RWPE1 (cell line): ENCODE measurements around the gene CTRB2.

Experiments used
- CTCF ChIA-PET: fragments of 350-600 bp; sonication (Branson Sonifier 250); formaldehyde crosslinking; extraction: SDS; loops from one replicate; lab custom pipeline; 2021; lab: Yijun Ruan, JAX
- POLR2A ChIA-PET: fragments of 400-600 bp; formaldehyde crosslinking; extraction: SDS; loops from one replicate; lab custom pipeline; 2020; ENCODE audit warnings: antibody characterized with exemption; ENCODE audit not compliant: low non-redundant PET; lab: Yijun Ruan, JAX
- DNase-seq: peaks from one replicate; pipeline ENCODE4 v3.0.0; 2012; ENCODE audit warnings: low spot score
- H3K27ac ChIP-seq: fragments of 450-650 bp; 2 replicates; pipeline ENCODE4 v1.5.1; 2017
- CTCF ChIP-seq: fragments of 450-650 bp; conservative IDR thresholded peaks from 2 replicates; pipeline ENCODE4 v1.5.1; 2017; ENCODE audit warnings: low read depth, mild to moderate bottlenecking

CTRB2 gene

GRCh38 chr16:75203096-75203495 is 3.9 kb downstream of the CTRB2 start:
- ChIA-PET CTCF (interaction anchor here (1.2 kb wide), 1 partner anchor 182 kb away, joined by 3 read pairs; no protein-coding TSS in a partner anchor), POLR2A (no interaction called here)
- no peak for TF ChIP-seq CTCF
- no peak overlapping the region for H3K27ac ChIP-seq
- DNase-seq, result no peak

- CTCF ChIA-PET, result interaction anchor here (0.6 to 1.2 kb wide), 3 partner anchors 183 to 441 kb away, joined by 3 to 8 read pairs (median 4); no protein-coding TSS in a partner anchor
- TF ChIP-seq CTCF, result no peak
- POLR2A ChIA-PET, result no interaction called here
- no peak overlapping the region for H3K27ac ChIP-seq
- no peak for DNase-seq
Observed at GRCh38 chr16:75202069-75202590, 4.8 kb downstream of the CTRB2 start.

DNA sequence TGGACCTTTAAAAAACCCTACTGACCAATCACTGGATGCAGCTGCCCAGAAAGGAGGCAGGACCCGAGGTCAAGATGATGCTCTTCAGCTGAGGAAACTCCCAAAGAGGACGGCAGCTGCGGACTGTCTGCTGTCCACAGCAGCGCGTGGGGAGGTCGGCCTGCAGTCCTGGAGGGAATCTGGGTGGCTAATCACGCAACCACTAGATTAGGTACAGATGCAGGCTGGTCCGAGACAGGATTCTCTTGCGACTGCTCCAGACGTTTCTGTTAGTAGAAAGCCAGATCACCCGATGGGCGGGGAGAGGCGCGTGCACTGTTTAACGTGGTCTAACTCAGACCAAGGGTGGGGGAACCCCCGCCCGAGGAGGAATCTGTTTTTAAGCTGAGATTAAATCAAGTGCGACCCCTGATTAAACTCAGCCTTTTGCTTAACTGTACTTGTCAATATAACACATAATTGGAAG is 8.8 kb downstream of the CTRB2 start:
- no peak for DNase-seq
- H3K27ac ChIP-seq, result no peak overlapping the region
- no peak for TF ChIP-seq CTCF
- CTCF ChIA-PET, result interaction anchor here (0.6 to 1.2 kb wide), 5 partner anchors 29 to 553 kb away, joined by 3 to 7 read pairs (median 6); no protein-coding TSS in a partner anchor
- POLR2A ChIA-PET, result no interaction called here

DNA sequence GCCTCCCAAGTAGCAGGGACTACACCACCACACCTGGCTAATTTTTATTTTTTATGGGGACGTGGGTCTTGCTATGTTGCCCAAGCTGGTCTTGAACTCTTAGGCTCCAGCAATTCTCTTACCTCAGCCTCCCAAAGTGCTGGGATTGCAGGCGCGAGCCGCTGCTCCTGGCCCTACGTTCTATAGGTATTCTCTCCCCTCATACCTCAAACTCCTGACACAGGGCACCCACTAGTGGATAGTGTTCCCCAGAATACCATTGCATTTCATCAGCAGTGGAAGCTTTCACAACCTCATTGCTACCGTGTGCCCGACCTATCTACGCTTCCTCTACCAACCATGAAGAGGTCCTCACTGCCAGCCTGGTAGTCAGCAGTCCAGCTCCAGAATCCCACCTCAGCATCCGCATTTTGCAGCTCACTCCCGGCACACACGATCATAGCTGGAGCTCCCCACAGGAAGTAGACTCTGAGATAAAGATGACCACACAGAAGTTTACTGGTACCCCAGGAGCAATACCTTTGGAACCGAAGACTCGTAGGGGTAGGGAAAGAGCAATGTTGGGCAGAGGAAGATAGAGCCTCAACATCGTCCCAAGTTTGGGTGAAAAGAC is 9.3 kb downstream of the CTRB2 start:
- POLR2A ChIA-PET, result no interaction called here
- CTCF ChIA-PET, result interaction anchor here (0.6 to 1.2 kb wide), 3 partner anchors 209 to 554 kb away, joined by 3 to 4 read pairs (median 3); no protein-coding TSS in a partner anchor
- no peak for DNase-seq
- H3K27ac ChIP-seq, result no peak overlapping the region
- TF ChIP-seq CTCF, result no peak

GRCh38 chr16:75196836-75197235 is 10.1 kb downstream of the CTRB2 start:
- CTCF ChIA-PET, result interaction anchor here (0.6 to 0.7 kb wide), 2 partner anchors 209 to 334 kb away, joined by 3 read pairs; no protein-coding TSS in a partner anchor
- no peak for TF ChIP-seq CTCF
- POLR2A ChIA-PET, result no interaction called here

DNA sequence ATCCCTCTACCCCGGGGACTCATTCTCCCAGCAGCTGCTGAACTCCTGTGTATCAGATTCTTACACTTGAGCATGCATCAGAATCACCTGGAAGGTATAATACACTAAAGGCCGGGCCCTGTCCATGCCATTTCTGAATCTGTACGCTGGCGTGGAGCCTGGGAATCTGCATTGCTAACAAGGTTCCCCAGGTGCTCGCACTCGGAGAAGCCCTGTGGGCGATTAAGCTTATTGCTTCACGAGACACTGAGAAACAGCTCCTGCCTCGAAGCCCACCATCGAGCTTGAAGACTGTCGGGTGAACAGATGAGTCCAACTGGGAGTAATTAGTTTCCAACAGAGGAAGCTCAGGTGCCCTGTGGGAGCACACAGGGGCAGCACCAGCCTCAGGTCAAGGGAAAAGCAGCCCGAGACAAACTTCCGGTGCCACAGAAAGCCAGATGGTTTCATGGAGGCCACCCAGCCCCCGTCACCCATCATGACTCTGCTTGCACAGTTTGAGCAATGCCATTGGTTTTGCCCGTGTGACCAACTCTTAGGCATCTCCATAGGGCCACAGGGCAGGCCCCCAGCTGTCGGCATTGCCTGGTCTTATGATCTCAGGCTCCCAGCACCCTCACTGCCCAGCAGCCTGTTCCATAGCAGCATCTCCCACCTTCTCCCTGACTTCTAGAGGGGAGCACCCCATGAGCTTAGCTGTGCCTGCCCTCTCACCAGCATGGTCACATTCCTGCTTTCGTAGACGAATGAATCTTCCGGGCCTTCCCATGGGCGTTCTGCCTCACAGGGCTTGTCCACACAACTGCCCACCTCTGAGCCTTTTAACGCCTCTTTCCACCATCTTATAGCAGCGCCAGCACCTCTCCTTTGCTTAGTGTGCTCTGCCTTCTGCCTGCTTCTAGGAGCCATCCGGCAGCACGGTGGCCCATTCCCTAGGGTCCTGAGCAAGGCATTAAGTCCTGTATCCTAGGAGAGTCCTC is 10.9 kb downstream of the CTRB2 start:
- POLR2A ChIA-PET, result no interaction called here
- H3K27ac ChIP-seq, result no peak overlapping the region
- TF ChIP-seq CTCF, result no peak
- no peak for DNase-seq
- CTCF ChIA-PET, result interaction anchor here (0.6 to 1.0 kb wide), 3 partner anchors 127 to 333 kb away, joined by 3 to 7 read pairs (median 3); no protein-coding TSS in a partner anchor

More at GRCh38 chr16:75196836-75197235, 10.1 kb downstream of the CTRB2 start:
- no peak overlapping the region for H3K27ac ChIP-seq
- DNase-seq, result no peak
